DMS 273 (cell line): Measurements from ENCODE around the gene SPATA32.
A peak's percentile ranks its signal among the peaks of the same experiment; 100 is the strongest.

Experiments used
- DNase-seq: peaks from one replicate; lab custom pipeline; 2025; ENCODE audit not compliant: unreplicated experiment; lab: John Stamatoyannopoulos, UW

Gene SPATA32

DNA sequence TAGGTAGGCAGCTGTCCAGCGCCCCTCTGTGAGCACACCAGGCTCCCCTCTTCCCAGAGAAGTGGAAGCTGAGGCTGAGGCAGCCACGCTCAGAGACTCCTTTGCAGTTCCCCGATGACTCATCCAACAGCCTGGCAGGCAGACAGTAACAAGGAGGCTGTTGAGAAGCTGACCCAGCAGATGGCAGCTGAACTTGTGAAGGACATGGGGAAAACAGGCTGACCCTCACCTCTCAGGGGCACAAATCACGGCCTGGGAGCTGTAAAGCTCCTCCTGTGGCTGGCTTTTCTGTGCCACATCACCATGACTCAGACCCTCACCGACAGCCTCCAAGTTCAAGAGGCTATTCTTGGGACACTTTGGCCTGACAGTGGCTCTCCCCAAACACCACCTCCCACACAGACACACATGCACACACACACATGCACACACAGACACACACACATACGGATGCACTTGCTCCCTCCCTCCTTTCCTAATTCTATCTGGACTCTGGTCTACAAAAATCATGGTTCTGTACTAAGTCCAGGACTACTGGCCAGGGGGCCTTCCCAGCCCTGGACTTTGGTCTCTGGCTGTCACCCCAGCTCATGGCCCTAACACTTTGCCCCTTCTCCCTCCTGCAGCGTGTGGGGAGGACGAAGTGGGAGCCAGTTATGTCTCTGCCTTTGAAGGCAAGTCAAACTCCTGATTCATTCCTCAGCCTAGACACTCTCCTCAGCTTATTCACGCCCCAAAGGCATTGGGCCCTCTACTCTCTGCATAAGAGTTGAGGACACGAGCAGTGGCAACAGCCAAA is 31.7 kb upstream of the SPATA32 start:
- peak; percentile 92 for DNase-seq

DNA sequence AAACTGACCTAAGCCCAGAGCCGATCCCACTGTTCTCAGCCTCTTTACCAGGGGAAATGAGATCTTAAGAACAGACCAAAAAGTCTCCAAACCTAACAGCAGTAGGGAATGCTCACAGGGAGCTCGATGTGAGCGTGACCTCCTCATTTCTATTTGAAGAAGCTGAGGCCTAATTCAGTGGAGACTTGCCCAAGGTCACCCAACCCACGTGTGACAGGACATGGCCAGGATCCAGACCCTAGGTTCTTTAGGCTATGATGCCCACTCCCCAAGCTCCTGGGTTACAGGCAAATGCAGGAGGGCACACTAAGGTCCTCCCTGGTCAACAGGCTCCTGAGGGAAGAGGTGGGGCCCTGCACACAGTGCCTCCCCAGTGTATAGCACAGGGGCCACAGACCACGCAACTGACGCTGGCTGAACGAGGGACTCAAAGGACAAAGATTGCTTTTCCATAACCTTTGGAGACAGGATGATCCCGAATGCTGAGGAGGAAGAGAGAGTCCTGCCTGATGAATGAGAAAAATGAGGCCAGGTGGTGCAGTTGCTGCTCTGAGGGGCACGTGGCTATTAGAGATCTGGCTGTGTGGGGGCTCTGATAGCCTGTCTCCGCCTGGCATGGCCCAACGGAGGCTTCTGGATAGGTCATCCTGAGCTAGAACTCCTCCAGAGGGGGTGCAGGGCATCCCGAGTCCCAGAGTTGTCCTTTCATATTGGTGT is 31.0 kb upstream of the SPATA32 start:
- DNase-seq = peak; percentile 86

DNA sequence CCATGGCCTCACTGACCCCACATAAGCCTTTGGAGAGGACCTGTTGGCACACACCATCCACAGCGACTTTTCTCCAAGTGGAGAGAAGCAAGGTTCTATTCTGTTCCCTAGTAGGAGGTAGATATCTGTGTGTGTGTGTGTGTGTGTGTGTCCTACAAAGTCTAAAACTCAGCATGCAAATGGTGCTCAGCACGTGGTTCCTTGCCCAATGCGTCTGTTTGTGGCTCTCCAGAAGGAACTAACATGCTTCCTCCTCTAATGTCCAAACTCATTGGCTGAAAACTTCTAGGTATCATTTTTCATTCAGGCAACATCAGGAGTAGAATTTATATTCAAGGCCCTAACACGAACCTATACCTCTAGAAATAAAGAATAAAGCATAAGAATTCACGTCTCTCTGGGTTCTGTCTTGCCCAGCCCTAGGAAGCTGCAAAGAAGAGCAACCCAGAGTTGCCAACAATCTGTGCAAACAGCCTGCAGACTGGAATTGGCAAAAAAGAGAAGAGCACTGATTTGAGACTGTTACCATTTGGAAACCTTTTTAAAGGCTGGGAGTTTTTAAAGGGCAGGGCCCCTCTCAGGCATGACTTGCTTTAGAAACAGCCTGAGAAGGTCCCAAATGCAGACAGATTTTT is 29.4 kb upstream of the SPATA32 start:
- DNase-seq = peak; percentile 58

DNA sequence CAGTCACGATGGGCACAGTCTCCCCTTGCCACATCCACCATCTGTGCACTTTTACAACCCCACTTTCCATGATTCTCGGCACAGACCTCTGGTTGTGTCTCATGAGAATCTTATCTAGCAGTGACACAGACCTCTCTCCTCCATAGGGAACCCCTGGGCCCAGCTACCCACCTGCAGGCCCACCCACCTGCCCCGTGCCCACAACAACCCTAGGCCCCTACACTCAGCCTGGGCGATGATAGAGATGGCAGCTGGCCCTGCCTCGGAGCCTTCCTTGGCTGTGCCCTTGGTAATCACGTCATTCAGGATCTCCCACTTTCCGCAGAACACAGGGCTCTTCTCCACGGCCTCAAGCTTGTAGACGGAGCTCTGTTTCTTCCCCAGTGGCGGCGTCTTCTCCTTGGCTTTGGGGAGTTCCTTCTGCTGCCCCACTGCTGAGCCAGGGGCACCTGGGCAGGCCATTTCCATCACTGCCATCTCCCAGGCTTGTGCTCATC is 28.4 kb upstream of the SPATA32 start:
- peak; percentile 86 for DNase-seq

DNA sequence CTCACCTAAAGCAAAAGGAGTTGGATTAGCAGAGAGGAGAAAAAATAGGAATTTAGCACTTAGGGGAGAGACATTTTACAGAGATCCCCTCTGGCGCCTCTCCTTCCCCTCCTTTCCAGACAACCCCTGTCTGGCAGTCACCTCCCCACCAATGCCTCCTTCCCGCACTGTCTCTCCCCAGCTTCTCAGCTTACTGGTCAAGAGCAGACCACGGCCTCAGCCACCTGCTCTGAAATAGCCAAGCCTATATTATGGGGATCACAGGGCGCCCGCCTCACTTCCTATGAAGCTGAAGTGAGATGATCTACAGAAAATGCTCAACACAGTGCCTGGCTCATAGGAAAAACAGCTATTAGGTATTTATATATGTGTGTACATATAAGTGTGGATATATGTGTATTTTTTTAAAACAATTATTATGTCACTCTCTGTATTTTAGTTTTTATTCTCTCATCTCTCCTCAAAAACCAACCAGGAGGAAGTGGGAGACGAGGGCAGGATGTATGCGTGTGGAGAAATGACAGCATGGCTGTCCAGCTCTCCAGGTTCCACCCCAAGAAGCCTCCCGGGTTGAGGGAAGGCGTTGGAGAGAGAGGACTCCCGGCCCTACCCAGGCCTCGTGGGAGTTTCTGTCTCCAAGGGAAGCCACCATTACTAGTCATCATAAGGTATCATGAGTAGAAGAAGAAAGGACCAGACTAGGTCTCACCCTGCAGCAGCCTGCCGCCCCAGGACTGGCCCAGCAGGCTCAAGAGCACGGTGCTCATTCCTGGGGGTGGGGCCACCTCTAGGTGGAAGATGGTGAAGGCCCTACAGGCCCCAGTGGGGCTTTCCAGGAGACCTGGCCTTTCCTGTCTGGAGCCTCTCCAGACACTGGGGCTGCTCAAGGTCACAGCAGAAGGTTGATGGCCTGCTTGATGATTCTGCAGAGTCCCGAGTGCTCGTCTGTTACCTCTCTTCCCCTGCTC is 27.7 kb upstream of the SPATA32 start:
- DNase-seq = no peak

DNA sequence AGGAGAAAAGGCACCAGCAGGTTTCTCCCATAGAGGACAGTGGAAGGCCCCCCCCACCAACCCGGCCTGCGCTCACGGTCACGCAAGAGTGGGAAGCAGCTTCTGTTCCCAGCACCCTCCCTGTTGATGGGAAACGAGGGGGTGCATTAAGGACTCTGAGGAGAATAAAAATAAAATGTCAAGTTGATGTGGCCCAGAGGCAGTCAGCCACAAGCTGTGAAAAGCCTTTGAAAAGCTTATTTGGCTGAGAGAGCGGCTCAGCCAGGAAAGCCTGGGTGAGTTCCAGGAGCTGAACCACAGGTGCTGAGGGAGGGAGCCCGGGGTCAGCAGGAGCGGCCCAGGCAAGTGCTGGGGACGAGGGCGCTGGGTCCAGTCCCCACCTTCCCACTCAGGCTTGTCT is 26.9 kb upstream of the SPATA32 start:
- DNase-seq = peak; percentile 73

DNA sequence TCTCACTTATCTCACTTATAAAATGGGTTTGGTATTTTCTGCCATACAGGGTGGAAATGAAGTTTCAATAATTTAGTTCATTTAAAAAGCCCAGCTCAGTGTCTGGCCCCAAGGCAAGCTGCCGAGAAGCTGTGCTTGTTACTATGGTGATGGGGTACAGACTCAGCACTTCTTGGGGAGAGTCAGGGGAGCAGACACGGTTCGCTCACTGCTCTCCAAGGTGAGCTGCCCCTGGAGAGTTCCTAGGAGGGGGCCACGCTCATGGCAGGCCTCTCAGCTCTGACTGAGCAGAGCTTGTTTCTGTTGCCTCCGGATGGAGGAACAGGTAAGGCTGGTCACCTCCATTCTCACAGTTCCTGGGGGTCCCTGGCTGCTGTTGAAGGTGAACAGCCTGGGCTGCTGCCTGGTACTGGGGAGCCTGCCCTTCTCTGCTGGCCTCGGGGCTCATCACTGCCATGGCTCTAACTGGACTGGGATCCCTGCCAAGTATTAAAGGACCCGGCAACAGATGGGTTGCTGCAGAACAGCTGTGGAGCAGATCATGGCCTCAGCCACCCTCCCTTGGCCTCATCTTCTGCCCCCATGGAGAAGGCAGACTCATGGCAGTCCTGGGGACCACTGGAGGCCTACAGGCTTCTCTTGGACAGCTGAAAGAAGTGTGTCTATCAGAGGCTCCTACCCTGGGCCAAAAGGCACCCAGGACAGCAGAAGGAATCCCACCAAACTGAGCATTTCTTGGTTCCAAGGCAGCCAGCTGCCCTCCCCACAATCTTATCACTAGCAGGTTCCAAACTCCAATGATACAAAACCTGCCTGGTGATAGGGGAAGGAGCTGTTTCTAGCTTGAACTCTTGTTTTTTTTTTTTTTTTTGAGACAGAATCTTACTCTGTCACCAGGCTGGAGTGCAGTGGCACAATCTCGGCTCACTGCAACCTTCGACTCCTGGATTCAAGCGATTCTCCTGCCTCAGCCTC is 25.9 kb upstream of the SPATA32 start:
- peak; percentile 94 for DNase-seq

DNA sequence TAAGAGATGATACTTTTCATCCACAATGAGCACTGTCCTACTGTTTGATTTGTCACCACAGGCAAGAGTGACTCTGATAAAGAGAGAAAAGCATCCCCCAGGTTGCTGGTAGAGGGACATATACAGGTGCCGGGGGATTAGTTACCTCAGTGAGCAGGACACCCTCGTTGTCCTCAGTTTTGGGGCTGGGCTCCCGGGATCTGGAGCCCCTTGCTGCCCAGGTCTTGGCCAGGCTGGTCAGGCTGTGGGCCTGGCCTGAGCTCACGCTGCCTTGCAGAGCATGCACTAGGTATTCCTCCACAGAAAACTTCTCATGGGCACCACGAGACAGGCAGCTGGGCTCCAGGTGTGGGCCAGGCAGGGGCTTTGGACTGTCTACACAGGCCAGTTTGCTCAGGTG is 24.4 kb upstream of the SPATA32 start:
- DNase-seq = no peak

DNA sequence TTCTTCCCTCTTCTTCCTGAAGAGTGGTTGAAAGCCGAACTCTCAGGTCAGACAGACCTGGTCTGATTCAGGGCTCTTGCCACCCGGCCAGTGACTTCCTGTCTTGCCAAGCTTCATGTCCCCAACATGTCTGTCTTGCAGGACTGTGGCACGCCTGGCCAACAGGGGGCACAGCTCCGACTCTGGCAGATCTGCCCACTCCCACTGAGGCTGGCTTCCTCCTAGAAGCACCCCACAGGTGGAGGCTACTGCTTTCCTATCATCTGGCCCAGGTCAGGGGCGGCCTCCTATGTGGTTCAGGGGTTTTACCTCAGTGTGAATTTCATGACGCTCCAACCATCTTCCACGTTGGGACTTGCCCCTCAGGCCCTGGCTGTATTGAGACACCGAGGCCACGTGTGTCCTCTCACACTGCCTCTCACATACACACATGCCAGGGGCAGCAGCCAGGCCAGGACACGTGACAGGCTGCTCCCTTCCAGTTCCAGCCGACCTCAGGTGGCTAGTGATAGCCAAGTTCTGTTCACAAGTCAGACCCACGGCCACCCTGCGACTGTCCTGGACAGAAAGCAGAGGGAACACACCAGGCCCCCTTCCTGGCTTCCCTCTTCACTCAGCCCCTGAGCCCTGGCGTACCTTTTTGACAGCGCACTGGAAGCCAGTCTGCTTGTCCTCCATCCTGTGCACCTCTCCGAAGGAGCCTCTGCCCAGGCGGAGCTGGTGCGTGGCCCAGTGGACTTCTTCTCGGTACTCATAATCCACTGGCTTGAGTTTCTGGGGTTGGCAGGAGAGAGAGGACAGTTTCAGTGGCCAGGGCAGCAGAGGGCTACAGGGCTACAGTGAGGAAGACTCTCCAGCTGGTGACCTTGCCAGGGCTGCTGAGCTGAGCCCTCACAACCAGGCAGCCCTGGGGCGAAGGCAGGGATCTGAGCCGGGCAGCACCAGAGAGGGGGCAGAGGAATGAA is 22.6 kb upstream of the SPATA32 start:
- peak; percentile 24 for DNase-seq

DNA sequence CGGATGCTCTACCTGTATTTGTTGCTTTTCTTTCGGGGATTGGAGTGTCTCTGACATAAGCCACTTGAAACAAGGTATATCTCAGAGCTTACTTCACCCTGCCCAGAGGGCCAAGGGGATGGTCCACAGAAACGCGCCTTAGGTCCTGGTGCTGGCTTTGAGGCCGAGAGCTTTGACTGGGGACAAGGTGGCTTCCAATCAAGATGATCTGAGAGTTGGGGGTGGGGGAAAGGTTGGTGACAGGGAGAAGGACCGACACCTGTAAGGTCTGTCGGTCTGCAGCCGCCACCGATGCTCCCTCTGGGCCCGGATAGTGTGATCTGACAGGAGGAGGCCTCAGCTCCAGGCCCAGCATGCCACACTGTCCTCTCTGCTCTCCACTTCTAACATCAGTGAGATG is 21.8 kb upstream of the SPATA32 start:
- no peak for DNase-seq

DNA sequence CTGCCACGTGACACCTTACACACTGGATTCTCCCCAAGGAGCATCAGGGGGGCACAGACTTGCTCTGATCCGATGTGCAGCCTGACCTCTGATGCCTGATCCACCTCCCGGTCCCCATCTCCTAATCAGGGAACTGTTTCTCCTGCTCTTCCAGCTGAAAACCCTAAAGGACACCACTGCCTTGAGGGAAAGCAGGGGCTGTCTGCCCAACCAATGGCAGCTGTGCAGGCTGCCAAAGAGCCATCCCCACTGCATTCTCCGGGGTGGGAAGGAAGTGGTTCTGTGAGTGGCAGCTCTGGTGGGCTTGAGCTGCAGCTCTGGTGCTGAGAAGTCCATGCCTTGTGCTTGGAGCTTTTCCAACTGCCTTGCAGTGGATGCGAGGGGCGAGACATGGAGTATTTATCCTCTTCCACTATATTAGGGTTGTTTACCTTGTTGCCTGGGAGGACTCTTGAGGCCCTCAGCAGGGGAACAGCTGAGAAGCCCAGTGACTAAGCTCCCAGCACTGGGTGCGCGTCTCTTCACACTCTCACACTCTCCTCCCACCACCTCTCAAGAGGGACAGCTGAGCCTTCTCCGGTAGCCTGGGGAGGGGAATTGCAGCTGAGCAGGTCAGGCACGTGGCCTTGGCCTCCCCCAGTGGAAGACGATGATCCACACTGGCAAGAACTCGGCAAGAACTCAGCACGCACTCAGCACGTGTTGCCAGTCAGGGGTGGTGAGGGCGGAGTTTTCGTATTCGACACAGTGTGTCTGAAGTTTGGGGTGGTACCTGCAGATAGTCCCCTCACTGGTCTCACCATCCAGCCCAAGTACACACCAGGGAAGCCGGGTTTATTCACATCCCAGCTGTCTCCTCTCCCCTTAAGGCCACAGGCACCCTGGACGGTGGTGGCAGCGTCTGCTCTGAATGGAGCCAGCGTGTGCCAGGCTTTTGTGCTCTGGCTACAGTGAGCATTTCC is 21.1 kb upstream of the SPATA32 start:
- DNase-seq = no peak

DNA sequence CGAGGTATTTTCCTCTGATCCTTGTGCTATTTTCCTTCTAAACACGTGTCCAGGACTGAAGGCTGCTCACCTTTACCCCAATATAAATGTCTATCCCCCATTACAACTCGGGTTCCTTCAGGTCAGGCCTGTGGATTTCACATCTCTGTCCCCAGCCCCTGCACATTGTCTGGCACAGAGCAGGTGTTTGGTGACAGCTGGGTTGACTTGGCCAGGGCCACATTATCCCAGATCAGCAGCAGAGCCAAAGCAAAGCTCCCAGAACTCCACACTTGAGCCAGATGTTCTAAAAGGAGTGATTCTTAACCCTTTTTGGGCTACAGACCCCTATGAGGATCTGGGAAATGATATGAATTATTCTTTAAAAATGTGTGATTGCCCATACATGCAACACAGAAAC is 18.0 kb upstream of the SPATA32 start:
- peak; percentile 60 for DNase-seq

DNA sequence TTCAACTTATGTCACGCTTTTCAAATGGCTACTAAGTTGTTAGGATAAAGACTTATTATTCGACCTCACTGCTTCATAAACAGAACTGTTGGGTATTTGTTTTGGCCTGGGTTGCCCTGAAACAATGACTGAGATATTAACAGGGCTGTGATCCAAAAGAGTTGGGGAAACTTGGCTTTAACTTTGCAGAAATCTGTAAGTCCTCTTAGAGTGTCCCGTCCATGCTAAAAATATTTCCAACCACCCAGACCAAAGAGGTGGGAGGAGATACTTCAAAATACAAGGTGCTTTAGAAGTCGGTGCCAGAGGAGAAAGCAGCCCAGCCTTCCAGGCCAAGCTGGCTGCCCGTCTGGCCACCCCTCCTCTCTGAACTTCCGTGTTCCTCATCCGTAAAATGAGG is 16.1 kb upstream of the SPATA32 start:
- peak; percentile 77 for DNase-seq

DNA sequence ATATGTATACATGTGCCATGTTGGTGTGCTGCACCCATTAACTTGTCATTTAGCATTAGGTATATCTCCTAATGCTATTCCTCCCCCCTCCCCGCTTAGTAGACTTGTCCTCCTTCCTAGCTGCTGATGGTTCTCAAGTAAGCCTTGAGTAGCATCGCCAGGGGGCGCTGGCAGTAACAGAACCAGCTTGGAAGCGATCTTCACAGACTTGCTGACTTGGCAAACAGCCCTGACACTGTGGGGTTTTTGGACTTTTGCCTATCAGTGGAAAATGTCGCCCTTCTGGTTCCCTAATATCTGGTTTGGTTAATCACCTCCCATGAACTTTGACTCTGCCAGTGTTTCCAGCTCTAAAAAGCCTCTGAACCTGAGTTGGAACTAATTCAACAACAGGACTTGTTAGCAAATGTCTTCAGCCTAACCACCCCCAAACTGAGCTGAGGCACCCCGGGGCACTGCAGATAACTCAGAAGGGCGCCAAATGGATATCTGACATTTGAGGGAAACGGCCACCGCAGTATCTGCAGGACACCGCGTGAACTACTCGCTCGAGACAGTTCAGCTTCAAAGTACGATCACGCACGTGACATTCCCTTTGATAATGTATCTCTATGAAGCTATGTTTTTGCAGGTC is 15.4 kb upstream of the SPATA32 start:
- peak; percentile 98 for DNase-seq

DNA sequence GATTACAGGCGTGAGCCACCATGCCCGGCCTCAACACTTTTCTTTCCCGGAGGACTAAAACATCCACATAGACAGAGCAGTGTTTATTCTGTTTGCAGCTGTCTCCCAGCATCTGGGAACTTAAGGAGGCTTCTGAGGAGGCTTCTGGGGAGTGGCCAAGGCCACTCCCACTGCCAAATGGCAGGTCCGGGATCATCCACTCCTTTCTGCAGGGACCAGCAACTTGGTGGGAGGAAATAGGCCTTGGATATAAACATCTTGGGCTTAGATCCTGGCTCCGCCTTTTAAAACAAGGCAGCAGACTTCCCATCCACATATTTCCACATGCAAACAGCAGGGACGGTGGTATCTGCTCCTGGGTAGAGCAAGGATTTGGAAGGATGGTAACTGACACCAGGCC is 14.1 kb upstream of the SPATA32 start:
- DNase-seq = peak; percentile 85

DNA sequence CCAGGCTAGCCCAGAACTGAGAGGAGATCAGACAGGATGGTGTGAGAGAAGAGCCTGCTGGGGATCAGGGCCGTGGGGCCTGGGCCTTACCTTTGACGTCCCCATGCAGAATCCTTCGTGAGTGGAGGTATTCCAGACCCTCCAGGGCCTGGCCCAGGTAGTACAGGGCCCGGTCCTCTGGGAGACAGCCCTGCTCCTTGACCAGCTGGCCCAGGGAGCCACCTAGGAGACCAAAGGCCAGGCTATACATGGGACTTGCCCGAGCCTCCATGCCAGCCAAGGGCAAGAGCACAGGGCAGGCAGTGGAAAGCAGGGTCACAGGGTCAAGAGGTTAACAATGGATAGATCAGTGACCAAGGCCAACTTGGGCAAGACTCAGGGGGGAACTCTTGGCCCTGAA is 12.1 kb upstream of the SPATA32 start:
- no peak for DNase-seq

DNA sequence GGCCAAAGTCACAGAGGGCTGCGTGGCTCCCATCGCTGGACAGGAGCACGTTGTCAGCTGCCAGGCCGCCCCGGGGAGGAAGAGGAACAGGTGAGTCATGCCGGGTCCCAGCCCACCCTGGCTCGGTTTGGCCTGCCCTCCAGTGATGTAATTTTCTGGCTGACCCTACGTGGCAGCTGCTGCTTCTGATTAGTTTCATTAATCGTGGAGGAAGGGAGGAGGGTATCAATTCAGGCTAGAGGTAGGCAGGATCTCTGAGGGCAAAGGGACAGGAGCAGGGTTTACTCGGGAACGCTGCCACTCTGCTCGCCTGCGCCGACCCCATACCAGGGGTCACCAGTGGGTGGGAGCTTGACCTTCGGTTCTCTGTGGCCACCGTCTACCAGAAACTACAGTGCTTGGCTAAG is 11.7 kb upstream of the SPATA32 start:
- DNase-seq = no peak
